ENCODE data around the gene ANKRD16.

The ANKRD16 gene

GRCh38 chr10:5904227-5904626, 14.5 kb upstream of the ANKRD16 start:
- no peaks in the 10 kb centered on the region for H3K27me3 ChIP-seq (ENCODE audit: insufficient read depth, low read length, poor library complexity)
- no peak overlapping the region for H3K4me3 ChIP-seq (ENCODE audit: low read depth in 1 of 2, low read length in 2 of 2)
- H4K20me1 ChIP-seq (ENCODE audit: insufficient read depth, low read length) = peaks cover 8% of the 10 kb centered on the region; the same call in 1 of the 2 replicates
- ATAC-seq (ENCODE audit: insufficient read depth, low read depth) (no peak), DNase-seq (no peak)
- peaks cover 40% of the 10 kb centered on the region for H3K79me2 ChIP-seq (ENCODE audit: insufficient read depth, low read length)
- H3K9ac ChIP-seq (ENCODE audit: low read depth, low read length) = no peak overlapping the region
- no peaks in the 10 kb centered on the region for H3K9me3 ChIP-seq (ENCODE audit: insufficient read depth, low read length, severe bottlenecking)
- no peak overlapping the region for H2AFZ ChIP-seq (ENCODE audit: low read depth, low read length)
- no peak for TF ChIP-seq EZH2 (IDR thresholded peaks at IDR 0.05; ENCODE audit: borderline replicate concordance, low read depth, low read length, severe bottlenecking)
- no peak for TF ChIP-seq CTCF (IDR thresholded peaks at IDR 0.05; ENCODE audit: borderline replicate concordance, extremely low read depth, low read length, poor library complexity, severe bottlenecking)
- H3K27ac ChIP-seq (ENCODE audit: low read length) = no peak overlapping the region
- H3K4me2 ChIP-seq (ENCODE audit: insufficient read depth, low read length) = no peak overlapping the region
- no peaks in the 10 kb centered on the region for H3K4me1 ChIP-seq (ENCODE audit: insufficient read depth, low read length)
- H3K36me3 ChIP-seq (ENCODE audit: insufficient read depth, low read length) = peaks cover 21% of the 10 kb centered on the region

- H3K4me2 ChIP-seq (ENCODE audit: insufficient read depth, low read length) = no peak overlapping the region
- H3K36me3 ChIP-seq (ENCODE audit: insufficient read depth, low read length) = peaks cover 14% of the 10 kb centered on the region
- ATAC-seq (ENCODE audit: insufficient read depth, low read depth) = no peak
- no peak for DNase-seq
- H3K4me3 ChIP-seq (ENCODE audit: low read depth in 1 of 2, low read length in 2 of 2) = no peak overlapping the region
- no peaks in the 10 kb centered on the region for H3K9me3 ChIP-seq (ENCODE audit: insufficient read depth, low read length, severe bottlenecking)
- no peaks in the 10 kb centered on the region for H3K4me1 ChIP-seq (ENCODE audit: insufficient read depth, low read length)
- H4K20me1 ChIP-seq (ENCODE audit: insufficient read depth, low read length) = peaks cover 8% of the 10 kb centered on the region; the same call in 1 of the 2 replicates
- peaks cover 45% of the 10 kb centered on the region for H3K79me2 ChIP-seq (ENCODE audit: insufficient read depth, low read length)
- no peak for TF ChIP-seq CTCF (IDR thresholded peaks at IDR 0.05; ENCODE audit: borderline replicate concordance, extremely low read depth, low read length, poor library complexity, severe bottlenecking)
- no peak for TF ChIP-seq EZH2 (IDR thresholded peaks at IDR 0.05; ENCODE audit: borderline replicate concordance, low read depth, low read length, severe bottlenecking)
- H3K27ac ChIP-seq (ENCODE audit: low read length) = no peak overlapping the region
- H3K27me3 ChIP-seq (ENCODE audit: insufficient read depth, low read length, poor library complexity) = no peaks in the 10 kb centered on the region
- H3K9ac ChIP-seq (ENCODE audit: low read depth, low read length) = no peak overlapping the region
- H2AFZ ChIP-seq (ENCODE audit: low read depth, low read length) = no peak overlapping the region
Observed at GRCh38 chr10:5903563-5903962, 13.9 kb upstream of the ANKRD16 start.

- Histone ChIP-seq H3K9ac (ENCODE audit: low read depth, low read length) (no peak overlapping the region), H3K27ac (ENCODE audit: low read length) (no peak overlapping the region), H2AFZ (ENCODE audit: low read depth, low read length) (no peak overlapping the region), H3K9me3 (ENCODE audit: insufficient read depth, low read length, severe bottlenecking) (peaks cover 3% of the 10 kb centered on the region), H3K4me3 (ENCODE audit: low read depth in 1 of 2, low read length in 2 of 2) (no peak overlapping the region), H3K27me3 (ENCODE audit: insufficient read depth, low read length, poor library complexity) (no peaks in the 10 kb centered on the region), H3K79me2 (ENCODE audit: insufficient read depth, low read length) (peaks cover 50% of the 10 kb centered on the region), H3K36me3 (ENCODE audit: insufficient read depth, low read length) (peaks cover 18% of the 10 kb centered on the region), H4K20me1 (ENCODE audit: insufficient read depth, low read length) (peaks cover 8% of the 10 kb centered on the region; the same call in 1 of the 2 replicates), H3K4me2 (ENCODE audit: insufficient read depth, low read length) (no peak overlapping the region), H3K4me1 (ENCODE audit: insufficient read depth, low read length) (no peaks in the 10 kb centered on the region)
- TF ChIP-seq CTCF (IDR thresholded peaks at IDR 0.05; ENCODE audit: borderline replicate concordance, extremely low read depth, low read length, poor library complexity, severe bottlenecking) (no peak), EZH2 (IDR thresholded peaks at IDR 0.05; ENCODE audit: borderline replicate concordance, low read depth, low read length, severe bottlenecking) (no peak)
- DNase-seq (no peak), ATAC-seq (ENCODE audit: insufficient read depth, low read depth) (no peak)
Observed at GRCh38 chr10:5902511-5903274, 13.0 kb upstream of the ANKRD16 start.

Data from DND-41 (cell line).